Prostate gland (tissue), 2 donors: ENCODE measurements around the gene IL6R. TPM values are rescaled to one million over a fixed set of nuclear protein-coding genes. Genes with fewer than 3 reads are reported as not detected.
A peak's percentile ranks its signal among the peaks of the same experiment; 100 is the strongest.

Experiments used
- DNase-seq: peaks from one replicate; pipeline ENCODE4 v3.0.0-alpha.2; 2019; ENCODE audit warnings: low spot score
- H3K27ac ChIP-seq, 2 donors: fragments of 200-600 bp; sonication (generic); 2 replicates each; pipeline ENCODE4 v1.5.1; 2017 to 2019
- H3K27me3 ChIP-seq: fragments of 200-600 bp; sonication (generic); replicated peaks from 2 replicates; pipeline ENCODE4 v1.5.1; 2019; ENCODE audit not compliant: insufficient read depth
- H3K36me3 ChIP-seq, 2 donors: fragments of 200-600 bp; sonication (generic); 1 replicate in 1 of 2; 2 replicates in 1 of 2; pipeline versions ENCODE4 v1.5.1 to v1.8.1; 2017 to 2019
- H3K4me1 ChIP-seq: fragments of 200-600 bp; sonication (generic); replicated peaks from 2 replicates; pipeline ENCODE4 v1.5.1; 2019
- H3K4me3 ChIP-seq, 2 donors: fragments of 200-600 bp; sonication (generic); 2 replicates each; pipeline ENCODE4 v1.5.1; 2017 to 2019
- H3K9me3 ChIP-seq: fragments of 200-600 bp; sonication (generic); 2 replicates; pipeline ENCODE4 v1.5.1; 2017
- CTCF ChIP-seq, 4 experiments: fragments of 200-600 bp in 2 of 4; fragments of 450-650 bp in 2 of 4; sonication (generic) in 2 of 4; IDR thresholded peaks; 1 replicate in 3 of 4; 2 replicates in 1 of 4; pipeline ENCODE4 v1.5.1; 2016 to 2019; ENCODE audit warnings: antibody characterized with exemption in 4 of 4, mild to moderate bottlenecking in 2 of 4, moderate library complexity in 2 of 4
- POLR2A ChIP-seq: fragments of 450-650 bp; IDR thresholded peaks from one replicate; pipeline ENCODE4 v1.6.1; 2016; ENCODE audit warnings: antibody characterized with exemption, mild to moderate bottlenecking
- POLR2AphosphoS5 ChIP-seq: sonication (generic); formaldehyde crosslinking; IDR thresholded peaks from one replicate; pipeline ENCODE4 v1.6.1; 2017; ENCODE audit warnings: antibody characterized with exemption
- WGBS: methylation state at CpG from one replicate; pipeline ENCODE4 v1.1.5; 2018; 5-methylcytosine and 5-hydroxymethylcytosine counted together
- intact Hi-C: fragments of 100-400 bp; cut with DNase I; formaldehyde crosslinking; loops from one replicate; pipeline ENCODE4 v1.14.2; 2022
- total RNA-seq, 2 donors: library from RNA; depleted of rRNA; stranded (reverse); fragments of >200 nt; gene quantifications; one replicate each; pipeline ENCODE4 v1.1.0, GENCODE V29; 2016

The IL6R gene
- total RNA-seq, 2 donors from 2014 or later, result 70.1 to 80.7 TPM

- Histone ChIP-seq H3K4me1 (no peaks in the 10 kb centered on the region), H3K36me3 (no peaks in the 10 kb centered on the region), H3K27ac (no peak overlapping the region), H3K4me3 (no peak overlapping the region), H3K9me3 (no peaks in the 10 kb centered on the region), H3K27me3 (peaks cover 8% of the 10 kb centered on the region)
- intact Hi-C loops, result no loop called here
- no peak for TF ChIP-seq POLR2A
- no peak for TF ChIP-seq CTCF (IDR thresholded peaks at IDR 0.05)
- no peak for TF ChIP-seq POLR2AphosphoS5
- no peak for DNase-seq
- 100% methylated on average over 1 of the region's 1 CpG for WGBS
These were observed 94.3 kb downstream of the IL6R start for GRCh38 chr1:154499446-154499845.

- Histone ChIP-seq H3K4me3 (no peak overlapping the region), H3K27ac (no peak overlapping the region)
These were observed 95.4 kb downstream of the IL6R start for GRCh38 chr1:154500533-154500932.

GRCh38 chr1:154501423-154502065, 96.4 kb downstream of the IL6R start:
- intact Hi-C loops, result no loop called here
- Histone ChIP-seq H3K4me3 (peak overlapping the region; percentile 30 to 32), H3K27me3 (peaks cover 8% of the 10 kb centered on the region), H3K9me3 (no peaks in the 10 kb centered on the region), H3K27ac (peak overlapping the region in 1 of 2 donors; percentile 31), H3K4me1 (no peaks in the 10 kb centered on the region), H3K36me3 (no peaks in the 10 kb centered on the region)
- no peak for TF ChIP-seq POLR2A
- no peak for TF ChIP-seq POLR2AphosphoS5
- TF ChIP-seq CTCF (IDR thresholded peaks at IDR 0.05), result no peak
- 8% methylated on average over 25 of the region's 54 CpGs for WGBS
- no peak for DNase-seq

More at GRCh38 chr1:154500533-154500932, 95.4 kb downstream of the IL6R start:
- Histone ChIP-seq H3K27me3 (peaks cover 8% of the 10 kb centered on the region), H3K36me3 (no peaks in the 10 kb centered on the region), H3K4me1 (no peaks in the 10 kb centered on the region), H3K9me3 (no peaks in the 10 kb centered on the region)
- WGBS, result 77% methylated on average over 8 of the region's 8 CpGs
- no peak for DNase-seq
- TF ChIP-seq POLR2A (no peak), CTCF (IDR thresholded peaks at IDR 0.05) (no peak), POLR2AphosphoS5 (no peak)
- intact Hi-C loops, result no loop called here

GRCh38 chr1:154502066-154502743, 97.1 kb downstream of the IL6R start, which contains the start of the genes SHE and TDRD10:
Gene SHE, minus strand, starts transcription at chr1:154502412. Its CDS starts 386 bp downstream, at chr1:154502026.
Gene TDRD10, plus strand, starts transcription at chr1:154502219. Its CDS starts 4,685 bp downstream, at chr1:154506904.
- intact Hi-C loops, result no loop called here
- Histone ChIP-seq H3K27ac (peak within 1 kb of the TSS in 1 of 2 donors; percentile 31), H3K27me3 (peaks cover 8% of the 10 kb centered on the region), H3K4me3 (peak within 1 kb of the TSS; percentile 30 to 32), H3K4me1 (no peaks in the 10 kb centered on the region), H3K36me3 (no peaks in the 10 kb centered on the region), H3K9me3 (no peaks in the 10 kb centered on the region)
- DNase-seq, result no peak
- TF ChIP-seq POLR2A (no peak), POLR2AphosphoS5 (no peak), CTCF (IDR thresholded peaks at IDR 0.05) (no peak)
- 1% methylated on average over 54 of the region's 90 CpGs for WGBS

- Histone ChIP-seq H3K36me3 (no peaks in the 10 kb centered on the region), H3K4me3 (no peak overlapping the region), H3K4me1 (no peaks in the 10 kb centered on the region), H3K27ac (no peak overlapping the region), H3K9me3 (no peaks in the 10 kb centered on the region), H3K27me3 (peaks cover 8% of the 10 kb centered on the region)
- TF ChIP-seq POLR2A (no peak), CTCF (IDR thresholded peaks at IDR 0.05) (no peak), POLR2AphosphoS5 (no peak)
- no peak for DNase-seq
- 17% methylated on average over 43 of the region's 43 CpGs for WGBS
- intact Hi-C loops, result no loop called here
These were observed 97.6 kb downstream of the IL6R start for GRCh38 chr1:154502744-154503115.
